ENCODE results near the gene GLG1.
"Not testable (repeated sequence)": the region's sequence is repeated elsewhere in the genome, so short reads cannot be mapped to it uniquely, and the experiment has no call there.

DNA sequence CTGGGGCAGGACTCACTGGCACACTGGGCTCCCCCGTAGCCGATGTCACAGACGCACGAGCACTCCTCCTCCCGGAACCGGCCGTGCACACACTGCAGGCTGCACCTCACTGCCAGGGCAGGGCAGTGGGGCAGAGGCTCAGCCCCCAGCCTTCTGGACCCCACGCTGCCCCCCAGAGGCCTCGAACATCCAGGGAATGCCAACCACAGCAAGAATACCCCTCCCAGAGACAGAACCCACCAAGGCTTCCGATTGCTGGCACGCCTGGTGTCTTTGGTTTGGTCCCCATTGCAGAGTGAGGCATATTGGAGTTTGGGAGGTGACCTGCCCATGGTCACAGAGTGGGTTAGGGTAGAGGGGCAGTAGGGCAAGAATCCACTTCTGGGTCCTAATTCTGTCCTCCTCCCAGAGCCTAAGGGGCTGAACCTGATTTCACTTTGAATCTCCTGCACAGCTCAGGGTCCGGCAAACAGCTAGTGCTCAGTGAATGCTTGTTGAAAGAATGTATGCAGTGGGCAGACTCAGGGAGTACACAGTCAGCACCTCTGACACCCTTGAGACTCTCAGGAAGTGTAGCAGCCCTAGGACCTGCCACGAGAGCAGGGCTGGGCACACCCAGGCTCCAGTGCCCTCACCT is 194.7 kb downstream of the GLG1 start:
- TF ChIP-seq TAF1, POLR2A, POLR2AphosphoS5 (IDR thresholded peaks at IDR 0.05; ENCODE audit: low read depth, low read length): not testable (repeated sequence)

Measured in GM12891 (cell line).